Hepatic stellate cell (primary cell): Measurements from ENCODE around the gene PBX1.

ENCODE experiments used
- DNase-seq: peaks from one replicate; pipeline ENCODE4 v3.0.0; 2011; ENCODE audit warnings: low spot score

PBX1 gene

GRCh38 chr1:164563721-164564360, 4.9 kb downstream of the PBX1 start:
- DNase-seq: no peak

- no peak for DNase-seq
Observed at GRCh38 chr1:164564378-164564777, 5.4 kb downstream of the PBX1 start.

- DNase-seq: no peak
Observed at GRCh38 chr1:164565357-164565756, 6.4 kb downstream of the PBX1 start.

- no peak for DNase-seq
Observed at GRCh38 chr1:164567774-164568173, 8.8 kb downstream of the PBX1 start.

GRCh38 chr1:164569241-164569640, 10.3 kb downstream of the PBX1 start:
- DNase-seq: no peak

- no peak for DNase-seq
Observed at GRCh38 chr1:164569866-164570265, 10.9 kb downstream of the PBX1 start.

GRCh38 chr1:164571333-164571732, 12.3 kb downstream of the PBX1 start:
- DNase-seq: no peak

GRCh38 chr1:164575356-164575886, 16.4 kb downstream of the PBX1 start:
- DNase-seq: no peak

- peak; percentile 59 for DNase-seq
Observed at GRCh38 chr1:164576291-164577271, 17.6 kb downstream of the PBX1 start.

- DNase-seq: peak; percentile 8
Observed at GRCh38 chr1:164577291-164577690, 18.3 kb downstream of the PBX1 start.

GRCh38 chr1:164578479-164579200, 19.7 kb downstream of the PBX1 start:
- no peak for DNase-seq

GRCh38 chr1:164579381-164579780, 20.4 kb downstream of the PBX1 start:
- no peak for DNase-seq

- no peak for DNase-seq
Observed at GRCh38 chr1:164581762-164582161, 22.8 kb downstream of the PBX1 start.

- DNase-seq: no peak
Observed at GRCh38 chr1:164583196-164583595, 24.2 kb downstream of the PBX1 start.

GRCh38 chr1:164583835-164584539, 25.0 kb downstream of the PBX1 start:
- DNase-seq: no peak

- no peak for DNase-seq
Observed at GRCh38 chr1:164586591-164586990, 27.6 kb downstream of the PBX1 start.

- no peak for DNase-seq
Observed at GRCh38 chr1:164587617-164588501, 28.9 kb downstream of the PBX1 start.

GRCh38 chr1:164588516-164589341, 29.7 kb downstream of the PBX1 start:
- DNase-seq: no peak

- DNase-seq: no peak
Observed at GRCh38 chr1:164589408-164589807, 30.4 kb downstream of the PBX1 start.
